GM18907 (cell line): Measurements from ENCODE around the gene WDR45B.

Source experiments
- ATAC-seq: cut with Tn5 transposase; IDR thresholded peaks from one replicate; pipeline ENCODE4 v1.9.1; 2021; ENCODE audit warnings: mild to moderate bottlenecking, moderate library complexity; ENCODE audit not compliant: unreplicated experiment

The WDR45B gene

DNA sequence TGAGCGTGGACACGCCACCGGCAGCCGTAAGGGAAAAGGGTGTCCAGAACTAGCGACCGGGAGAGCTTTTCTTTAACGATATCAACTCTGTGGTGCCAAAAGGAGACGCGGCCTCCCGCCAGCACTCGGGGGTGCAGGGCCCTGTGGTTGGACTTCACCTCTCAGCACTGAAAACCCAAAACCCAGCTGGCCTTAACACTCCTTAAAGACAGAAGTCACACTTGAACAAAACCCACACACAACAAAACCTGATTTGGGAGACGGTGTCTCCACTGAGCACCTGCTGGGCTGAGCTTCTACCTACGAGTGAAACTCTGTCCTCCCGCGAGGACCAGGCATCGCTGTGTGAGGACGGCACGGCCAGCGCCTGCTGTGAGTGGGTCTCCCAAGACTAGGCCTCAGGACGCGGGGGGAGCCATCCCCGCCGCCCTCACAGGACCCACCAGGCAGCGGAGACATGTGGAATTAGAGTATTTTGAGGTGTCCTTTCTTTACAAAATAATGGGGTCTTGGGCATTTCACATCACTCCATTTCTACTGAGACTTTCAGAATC lies 46.7 kb downstream of the WDR45B start:
- ATAC-seq = no peak

DNA sequence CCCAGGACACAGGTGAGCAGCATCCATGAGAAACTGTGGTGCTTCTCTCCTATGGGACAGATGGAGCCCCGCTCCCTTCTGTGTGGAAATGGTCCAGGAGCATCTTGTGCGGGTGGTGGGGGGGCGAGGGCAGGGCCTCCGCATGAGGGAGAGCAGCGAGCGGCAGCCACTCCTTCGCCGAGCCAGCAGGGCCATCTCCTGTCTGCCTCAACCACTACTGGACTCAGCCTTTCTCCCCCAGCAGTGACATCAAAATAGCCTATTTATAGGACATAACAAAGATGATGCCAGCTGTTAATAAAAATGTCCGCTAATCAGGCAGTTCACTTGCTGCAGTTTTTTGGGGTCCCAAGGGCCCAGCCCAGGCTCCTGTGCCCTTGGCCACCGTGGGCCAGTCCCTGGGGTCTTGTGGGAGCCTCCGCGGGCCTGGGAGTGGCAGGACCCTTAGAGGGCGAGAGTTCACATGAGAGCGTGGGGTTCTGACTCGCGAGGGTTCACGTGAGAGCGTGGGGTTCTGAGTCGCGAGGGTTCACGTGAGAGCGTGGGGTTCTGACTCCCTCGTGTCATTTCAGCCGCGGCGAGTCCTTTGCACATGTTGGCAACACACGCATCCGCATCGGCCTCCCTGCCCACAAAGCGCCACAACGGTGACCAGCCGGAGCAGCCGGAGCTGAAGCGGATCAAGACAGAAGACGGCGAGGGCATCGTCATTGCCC lies 47.4 kb downstream of the WDR45B start:
- ATAC-seq = no peak

DNA sequence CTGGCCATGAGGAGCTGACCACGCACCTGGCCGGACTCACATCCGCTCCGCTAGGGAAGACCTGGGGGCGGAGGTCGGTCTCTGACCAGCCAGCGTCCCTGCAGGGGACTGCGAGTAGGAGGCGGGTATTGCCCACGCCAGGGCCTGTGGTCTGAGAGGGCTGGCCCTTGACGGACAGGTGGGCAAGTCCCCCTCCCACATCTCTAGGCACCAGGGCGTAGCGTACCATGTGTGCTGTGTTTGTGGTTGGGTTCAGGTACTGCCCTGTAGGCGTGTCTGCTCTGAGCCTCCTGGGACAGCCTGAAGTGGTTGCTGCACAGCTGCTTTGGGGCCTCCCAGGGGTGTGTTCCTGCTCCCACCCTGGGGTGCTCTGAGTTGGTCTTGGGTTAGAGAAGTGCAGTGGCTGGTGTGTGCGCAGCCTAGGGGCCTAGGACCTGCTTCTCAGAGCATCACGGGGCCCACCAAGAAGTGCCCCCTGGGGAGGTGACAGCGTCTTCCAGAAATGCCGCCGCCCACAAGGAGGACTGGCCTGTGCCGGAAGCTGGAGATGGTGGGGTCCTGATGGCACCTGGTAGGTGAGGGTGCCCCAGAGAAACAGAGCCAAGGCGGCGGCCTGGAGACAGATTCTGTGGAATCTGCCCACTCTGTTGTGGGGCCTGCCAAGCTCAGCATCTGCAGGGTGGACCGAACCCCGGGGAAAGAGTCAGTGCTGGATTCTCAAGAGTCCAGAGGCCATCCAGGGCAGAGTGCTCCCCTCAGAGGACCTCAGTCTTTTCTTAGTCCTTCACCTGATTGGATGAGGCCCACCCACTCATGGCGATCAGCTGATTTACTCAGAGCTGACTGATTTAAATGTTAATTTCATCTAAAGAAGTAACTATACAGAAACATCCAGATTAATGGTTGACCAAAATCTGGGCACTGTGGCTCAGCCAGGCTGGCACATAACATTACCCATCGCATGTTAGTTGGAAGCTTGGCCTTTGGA lies 48.3 kb downstream of the WDR45B start:
- no peak for ATAC-seq

DNA sequence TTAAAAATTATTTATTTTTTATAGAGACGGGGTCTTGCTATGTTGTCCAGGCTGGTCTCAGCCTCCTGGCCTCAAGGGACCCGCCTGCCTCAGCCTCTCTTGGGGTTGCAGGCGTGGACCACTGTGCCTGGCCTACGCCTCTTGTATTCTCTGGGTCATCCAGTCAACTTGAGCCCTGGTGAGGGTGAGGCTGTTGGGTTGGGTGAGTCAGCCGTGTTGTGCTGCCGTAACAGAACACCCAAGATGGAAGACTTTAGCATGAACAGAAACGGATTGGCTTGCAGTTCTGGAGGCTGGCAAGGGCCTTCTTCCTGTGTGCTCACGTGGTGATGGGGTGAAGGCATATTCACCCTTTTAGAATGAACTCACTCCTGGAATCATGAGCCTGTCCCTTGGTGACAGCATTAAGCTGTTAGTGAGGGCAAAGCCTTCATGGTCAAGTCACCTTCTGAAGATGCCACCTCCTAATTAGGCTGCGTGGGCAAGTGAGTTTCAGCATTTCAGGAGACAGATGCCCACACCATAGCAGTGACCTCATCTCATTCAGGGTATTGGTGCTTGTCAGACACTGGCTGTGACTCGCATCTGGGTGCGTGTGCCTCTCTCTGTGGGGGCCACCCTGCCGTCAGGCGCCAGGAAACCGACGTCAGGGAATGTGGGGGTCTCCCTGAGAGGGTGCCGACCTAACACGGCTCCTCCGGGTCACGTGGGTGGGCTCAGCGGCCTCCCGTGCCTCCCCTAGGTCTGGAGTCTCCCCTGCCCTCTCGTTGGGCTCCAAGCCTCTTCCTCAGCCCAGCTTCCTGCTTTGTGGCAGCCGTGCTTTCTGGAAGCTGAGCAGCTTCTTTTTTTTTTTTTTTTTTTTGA lies 49.8 kb downstream of the WDR45B start:
- no peak for ATAC-seq

DNA sequence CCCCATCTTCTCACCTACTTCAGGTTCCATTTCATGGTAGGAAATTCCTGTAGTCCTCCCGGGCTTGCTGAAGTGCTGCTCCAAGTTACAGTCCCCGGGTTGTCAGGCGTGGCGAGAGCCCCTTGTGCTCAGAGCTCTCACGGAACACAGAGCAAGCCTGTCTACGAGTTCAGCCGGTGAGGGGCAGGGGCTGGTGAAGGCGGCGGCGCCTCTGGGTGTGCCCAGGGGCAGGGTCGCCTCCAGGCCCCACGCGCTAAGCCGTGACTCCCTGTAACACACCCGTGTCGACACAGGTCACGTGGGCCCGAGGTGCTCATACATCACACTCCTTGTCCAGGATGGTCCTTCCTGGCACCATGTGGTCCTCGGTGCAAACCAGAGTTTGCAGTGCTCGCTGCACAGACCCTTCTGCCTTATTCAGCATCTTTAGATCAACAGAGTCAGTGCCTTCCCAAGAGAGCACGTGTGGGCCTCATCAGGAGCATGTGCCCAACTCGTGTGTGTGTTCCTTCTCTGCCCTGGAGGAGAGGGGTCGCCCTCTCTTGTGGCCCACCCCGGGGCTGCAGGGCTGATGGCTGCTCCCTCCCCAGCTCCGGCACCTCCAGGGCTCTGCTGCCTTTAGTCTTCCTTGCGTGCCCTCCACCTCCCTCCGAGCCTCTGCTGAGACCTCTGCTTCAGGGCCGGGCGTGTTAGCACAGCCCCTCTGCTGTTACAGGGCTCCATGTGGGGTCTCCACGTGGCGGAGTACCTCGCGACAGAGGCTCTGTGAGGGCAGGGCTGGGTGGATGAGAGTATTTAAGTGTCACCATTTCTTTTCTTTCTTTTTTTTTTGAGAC lies 51.2 kb downstream of the WDR45B start:
- ATAC-seq = no peak

DNA sequence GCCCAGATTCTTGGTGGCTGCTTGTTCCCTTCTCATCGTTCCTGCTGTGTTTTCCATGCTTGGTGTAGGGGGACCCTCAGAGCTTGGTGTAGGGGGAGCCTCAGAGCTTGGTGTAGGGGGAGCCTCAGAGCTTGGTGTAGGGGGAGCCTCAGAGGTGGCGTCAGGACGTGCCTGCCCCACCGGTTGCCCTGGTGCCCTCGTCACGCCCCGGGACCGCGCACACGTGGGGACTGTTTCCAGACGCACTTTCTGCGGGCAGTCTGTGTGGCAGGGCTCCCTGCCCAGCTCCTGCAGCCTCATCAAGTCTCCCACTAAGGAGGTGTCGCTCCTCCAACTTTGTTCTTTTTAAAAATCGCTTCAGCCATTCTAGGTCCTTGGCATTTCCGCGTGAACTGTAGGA lies 51.9 kb downstream of the WDR45B start:
- ATAC-seq = no peak

DNA sequence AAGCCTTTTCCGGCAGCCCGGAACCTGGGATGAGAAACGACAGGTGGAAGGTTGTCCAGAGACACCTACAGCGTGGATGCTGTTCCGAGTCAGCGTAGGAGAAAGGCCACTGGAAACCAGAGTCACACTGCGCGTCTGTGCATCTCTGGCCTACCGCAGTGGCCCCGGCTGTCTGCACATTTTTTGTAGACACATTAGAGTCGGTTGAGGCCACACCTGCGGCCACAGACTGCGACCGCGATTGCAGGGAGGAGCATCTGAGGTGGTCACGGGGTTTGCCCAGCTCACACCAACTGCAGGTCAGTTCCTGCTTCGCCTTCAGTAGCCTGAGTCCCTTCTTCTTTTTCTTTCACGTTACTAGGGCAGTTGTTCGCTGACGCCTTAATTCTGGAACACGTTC lies 52.4 kb downstream of the WDR45B start:
- no peak for ATAC-seq

DNA sequence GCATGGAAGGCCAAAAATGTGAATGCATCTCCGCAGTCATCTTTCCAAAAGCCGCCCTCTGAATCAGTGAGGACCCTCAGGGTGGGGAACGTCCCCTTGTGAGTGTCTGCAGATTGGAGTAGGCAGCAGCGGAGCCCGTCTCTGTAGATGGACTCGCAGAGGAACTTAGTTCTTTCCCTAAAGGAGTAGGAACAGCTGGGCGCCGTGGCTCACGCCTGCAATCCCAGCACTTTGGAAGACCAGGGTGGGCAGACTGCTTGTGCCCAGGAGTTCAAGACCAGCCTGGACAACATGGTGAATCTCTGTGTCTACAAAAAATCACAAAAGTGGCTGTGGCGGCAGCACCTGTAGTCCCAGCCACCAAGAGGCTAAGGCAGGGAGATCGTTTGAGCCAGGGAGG lies 53.7 kb downstream of the WDR45B start:
- ATAC-seq = no peak

DNA sequence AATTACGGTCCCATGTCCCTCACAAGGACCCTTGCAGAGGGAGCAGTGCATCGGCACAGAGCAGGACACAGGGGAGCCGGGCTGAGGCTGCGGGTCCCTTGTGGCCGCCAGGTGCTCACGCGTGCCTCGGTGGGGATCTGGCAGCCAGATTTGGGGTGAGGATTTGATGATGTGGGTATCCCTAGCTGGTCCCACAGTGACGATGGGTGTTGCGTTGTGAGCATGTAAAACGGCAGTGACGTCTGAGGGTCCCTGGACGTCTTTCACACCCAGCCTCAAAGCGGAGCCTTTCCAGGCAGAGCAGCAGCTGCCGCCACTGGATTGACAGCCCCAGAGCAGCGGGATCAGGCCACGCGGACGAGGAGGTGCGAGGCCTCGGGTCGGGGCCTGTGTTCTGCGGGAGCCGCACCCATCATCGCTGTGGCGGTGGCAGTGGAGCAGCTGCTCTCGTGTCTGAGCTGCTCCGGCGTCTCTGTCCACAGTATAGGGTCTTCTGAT lies 54.6 kb downstream of the WDR45B start:
- ATAC-seq = no peak

DNA sequence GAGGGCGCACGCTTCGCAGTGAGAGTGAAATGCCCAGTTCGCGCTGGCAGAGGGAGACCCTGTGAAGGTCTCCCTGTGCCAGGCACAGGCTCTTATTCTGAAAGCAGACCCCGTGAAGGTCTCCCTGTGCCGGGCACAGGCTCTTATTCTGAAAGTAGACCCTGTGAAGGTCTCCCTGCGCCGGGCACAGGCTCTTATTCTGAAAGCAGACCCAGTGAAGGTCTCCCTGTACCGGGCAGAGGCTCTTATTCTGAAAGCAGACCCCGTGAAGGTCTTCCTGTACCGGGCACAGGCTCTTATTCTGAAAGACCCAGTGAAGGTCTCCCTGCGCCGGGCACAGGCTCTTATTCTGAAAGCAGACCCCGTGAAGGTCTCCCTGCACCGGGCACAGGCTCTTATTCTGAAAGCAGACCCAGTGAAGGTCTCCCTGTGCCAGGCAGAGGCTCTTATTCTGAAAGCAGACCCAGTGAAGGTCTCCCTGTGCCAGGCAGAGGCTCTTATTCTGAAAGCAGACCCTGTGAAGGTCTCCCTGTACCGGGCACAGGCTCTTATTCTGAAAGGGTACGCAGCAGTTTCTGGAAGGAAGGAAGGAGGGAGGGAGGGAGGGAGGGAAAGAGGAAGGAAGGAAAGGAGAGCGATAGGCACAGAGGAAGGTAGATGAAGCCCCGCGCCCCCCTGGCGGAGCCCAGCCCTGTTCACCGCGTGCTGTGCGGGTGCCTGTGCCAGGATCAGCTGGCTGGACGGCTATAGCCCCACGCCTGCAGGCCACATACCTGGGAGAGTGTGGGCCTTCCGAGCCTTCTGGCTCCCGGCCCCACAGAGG lies 55.3 kb downstream of the WDR45B start:
- ATAC-seq = no peak

DNA sequence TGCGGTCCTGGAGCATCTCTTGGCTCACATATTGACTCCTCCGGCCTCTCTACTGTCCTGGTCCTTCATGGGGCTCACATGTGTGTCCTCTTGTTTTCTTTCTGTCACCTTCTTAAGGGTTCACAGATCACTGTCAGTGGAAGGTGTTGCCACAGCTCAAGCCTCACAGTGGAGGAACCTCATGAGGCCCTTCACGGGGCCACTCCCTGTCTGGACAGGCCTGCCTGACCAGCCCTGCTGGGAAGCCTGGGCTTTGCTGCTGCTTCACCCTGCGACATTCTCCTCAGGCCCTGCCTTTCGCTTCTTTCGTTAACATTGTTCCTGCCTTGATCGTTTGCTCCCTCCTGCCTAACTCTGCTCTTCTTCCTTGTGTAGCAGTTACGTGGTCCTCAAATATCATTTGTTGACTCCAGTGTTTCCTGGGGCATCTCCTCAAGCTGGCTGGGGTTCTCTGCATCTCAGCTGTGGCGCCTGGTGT lies 55.9 kb downstream of the WDR45B start:
- no peak for ATAC-seq

DNA sequence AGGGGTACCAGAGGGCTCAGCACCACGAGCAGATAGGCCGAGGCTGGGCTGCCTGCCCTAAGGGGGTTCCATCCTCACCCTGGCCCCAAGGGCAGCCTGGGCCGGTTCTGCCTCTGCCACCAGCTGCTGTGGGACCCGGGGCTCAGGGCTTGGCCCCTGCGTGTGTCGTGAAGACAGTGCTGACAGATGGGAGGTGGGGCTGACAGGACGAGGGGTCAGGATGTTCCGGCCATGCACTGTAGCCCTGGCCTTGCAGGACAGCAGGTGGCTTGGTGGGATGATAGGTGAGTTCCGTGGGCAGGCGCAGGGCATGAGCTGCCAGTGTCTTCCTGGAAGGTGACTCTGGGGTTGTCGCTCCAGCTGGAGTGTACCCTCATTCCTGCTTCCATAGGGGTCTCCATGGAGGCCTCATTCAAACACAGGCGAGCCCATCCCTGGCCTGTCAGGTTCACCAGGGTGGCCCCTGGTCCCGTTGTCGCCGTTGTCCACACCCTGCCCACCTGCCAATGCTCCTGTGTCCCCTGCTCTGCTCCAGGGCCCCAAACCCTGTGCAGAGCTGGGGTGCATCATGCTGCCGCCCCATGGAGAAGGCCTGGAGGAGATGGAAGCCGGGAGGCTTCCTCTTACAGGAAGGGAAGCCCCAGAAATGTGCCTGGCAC lies 57.2 kb downstream of the WDR45B start:
- no peak for ATAC-seq

DNA sequence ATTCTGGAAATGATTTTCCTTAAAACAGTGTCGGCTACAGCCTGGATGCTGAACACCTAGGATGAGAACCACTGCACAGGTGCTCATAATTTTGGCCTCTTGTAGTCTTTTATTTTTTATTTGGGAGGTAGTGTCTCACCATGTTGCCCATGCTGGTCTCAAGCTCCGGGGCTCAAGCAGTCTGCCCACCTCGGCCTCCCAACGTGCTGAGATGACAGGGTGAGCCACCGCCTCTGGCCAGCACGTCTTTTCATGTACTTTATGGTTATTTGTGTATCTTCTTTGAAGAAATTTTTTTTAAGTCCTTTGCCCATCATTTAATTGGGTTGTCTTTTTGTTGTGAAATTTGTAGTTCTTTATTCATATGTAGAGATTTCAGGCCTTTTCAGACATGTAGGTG lies 58.0 kb downstream of the WDR45B start:
- ATAC-seq = no peak

DNA sequence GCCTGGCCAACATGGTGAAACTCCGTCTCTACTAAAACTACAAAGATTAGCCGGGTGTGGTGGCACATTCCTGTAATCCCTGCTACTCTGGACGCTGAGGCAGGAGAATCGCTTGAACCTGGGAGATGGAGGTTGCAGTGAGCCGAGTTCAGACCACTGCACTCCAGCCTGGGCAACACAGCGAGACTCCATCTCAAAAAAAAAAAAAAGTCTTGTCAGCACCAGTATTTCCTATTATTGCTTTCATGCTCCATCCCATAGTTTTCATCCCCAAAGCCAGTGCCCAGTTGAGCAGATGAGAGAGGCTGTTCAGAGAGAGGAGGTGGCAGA lies 58.4 kb downstream of the WDR45B start:
- no peak for ATAC-seq

DNA sequence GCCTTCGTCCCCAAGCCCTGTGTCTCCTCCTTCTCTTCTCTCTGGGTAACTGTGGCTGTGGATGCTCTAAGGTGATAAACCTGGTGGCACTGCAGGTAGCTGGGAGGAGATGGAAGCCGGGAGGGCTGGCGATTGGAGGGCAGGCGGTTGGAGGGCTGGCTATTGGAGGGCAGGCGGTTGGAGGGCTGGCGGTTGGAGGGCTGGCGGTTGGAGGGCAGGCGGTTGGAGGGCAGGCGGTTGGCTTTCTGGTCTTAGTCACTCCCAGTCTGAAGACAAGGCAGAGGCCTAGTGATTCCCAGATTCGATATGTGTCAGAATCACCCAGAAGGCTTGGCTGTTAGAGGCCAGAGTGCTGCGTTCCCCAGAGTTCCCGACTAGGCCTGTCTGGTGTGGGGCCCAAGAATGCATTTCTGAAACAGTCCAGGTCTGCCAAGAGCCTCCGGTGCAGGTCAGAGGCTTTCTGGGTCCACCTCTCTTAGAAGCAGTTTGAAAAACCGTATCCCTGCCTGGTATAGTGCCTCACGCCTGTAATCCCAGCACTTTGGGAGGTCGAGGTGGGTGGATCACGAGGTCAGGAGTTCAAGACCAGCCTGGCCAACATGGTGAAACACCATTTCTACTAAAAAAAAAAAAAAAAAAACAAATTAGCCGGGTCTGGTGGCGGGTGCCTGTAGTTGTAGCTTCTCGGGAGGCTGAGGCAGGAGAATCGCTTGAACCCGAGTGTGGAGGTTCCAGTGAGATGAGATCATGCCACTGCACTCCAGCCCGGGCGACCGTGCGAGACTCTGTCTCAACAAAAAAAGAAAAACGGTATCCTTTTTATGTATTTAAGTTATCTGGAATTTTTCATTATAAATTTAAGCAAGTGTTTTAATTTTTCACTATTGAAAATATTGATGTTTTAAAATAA lies 59.7 kb downstream of the WDR45B start:
- no peak for ATAC-seq

DNA sequence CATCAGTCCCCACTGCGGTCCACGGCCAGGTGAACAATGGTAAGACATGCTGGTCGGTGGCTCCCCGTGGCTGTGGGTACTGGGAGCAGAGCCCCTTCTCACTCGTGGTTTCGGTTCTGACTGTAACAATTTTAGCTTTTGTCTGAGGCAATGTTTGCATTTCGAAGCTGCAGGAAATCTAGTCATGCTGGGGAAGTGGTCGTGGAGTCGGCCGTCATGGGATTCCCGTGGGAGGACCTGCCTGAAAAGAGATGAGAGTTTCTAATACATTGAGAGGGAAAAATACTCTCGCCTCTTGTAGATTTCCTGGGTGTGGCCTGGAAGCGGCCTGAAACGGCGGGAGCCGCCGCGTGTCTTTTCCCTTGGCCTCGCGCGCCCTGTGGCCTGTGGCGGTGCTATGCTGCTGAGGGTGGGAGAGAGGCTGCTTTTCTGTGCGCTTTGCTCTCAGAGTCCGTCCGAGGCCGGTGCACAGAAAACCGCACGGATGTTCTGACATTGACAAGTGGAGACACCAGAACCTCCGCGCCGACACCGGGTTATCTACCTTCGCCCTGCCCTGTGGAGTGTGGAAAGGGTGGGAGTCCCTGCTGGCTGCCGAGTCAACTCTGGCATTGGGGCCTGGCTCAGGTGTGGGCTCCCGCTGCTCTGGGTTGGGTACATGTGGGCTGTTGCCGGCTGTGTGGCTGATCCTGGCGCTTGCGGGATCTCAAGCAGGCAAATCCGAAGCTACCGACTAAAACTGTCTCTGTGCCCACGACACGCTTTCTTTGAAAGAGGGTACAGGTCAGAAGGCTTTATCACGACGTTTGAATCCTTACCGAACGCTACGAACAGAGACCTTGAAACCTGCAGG lies 60.8 kb downstream of the WDR45B start:
- ATAC-seq = no peak
